HFF-Myc (cell line): ENCODE results near the gene HPN.
"Not testable (repeated sequence)": the region's sequence is repeated elsewhere in the genome, so short reads cannot be mapped to it uniquely, and the experiment has no call there.

Experiments used
- DNase-seq: peaks from one replicate; pipeline ENCODE4 v3.0.0-alpha.2; 2011; ENCODE audit warnings: low read depth; ENCODE audit errors: extremely low read depth
- H3K4me3 ChIP-seq: replicated peaks from 2 replicates; pipeline ENCODE4 v1.5.1; 2011; ENCODE audit warnings: low read depth, mild to moderate bottlenecking, control low read depth, low read length
- TF ChIP-seq, protein P1 (sequence below): IDR thresholded peaks from 2 replicates; pipeline ENCODE4 v1.5.1; 2012; ENCODE audit warnings: mild to moderate bottlenecking, low read depth, low read length, control low read depth; ENCODE audit errors: missing control alignments

Gene HPN

DNA sequence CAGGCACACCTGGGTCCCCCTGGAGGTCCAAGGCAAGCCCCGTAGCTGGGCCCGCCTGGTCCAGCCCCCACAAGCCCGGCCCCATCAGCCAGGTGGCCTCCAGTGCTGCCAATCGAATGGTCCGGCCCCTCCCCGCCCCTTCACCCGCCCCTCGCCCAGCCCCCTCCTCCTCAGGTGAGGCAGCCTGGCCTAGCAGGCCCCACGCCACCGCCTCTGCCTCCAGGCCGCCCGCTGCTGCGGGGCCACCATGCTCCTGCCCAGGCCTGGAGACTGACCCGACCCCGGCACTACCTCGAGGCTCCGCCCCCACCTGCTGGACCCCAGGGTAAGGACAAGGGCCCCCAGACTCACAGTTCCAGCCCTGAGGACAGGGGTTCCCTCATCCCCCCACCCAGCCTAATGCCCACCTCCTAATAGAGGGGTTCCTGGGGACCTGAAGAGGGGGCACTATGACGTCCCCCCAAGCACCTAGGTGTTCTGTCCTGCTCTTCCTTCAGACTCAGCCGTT lies at the start of gene HPN:
Gene HPN (plus strand): TSS at position 174 of the 508 bp plus-strand sequence. CDS start 786 bp downstream, outside the sequence.
- no peak for DNase-seq
- H3K4me3 ChIP-seq: no peak within 1 kb of the TSS
- TF ChIP-seq, protein P1, sequence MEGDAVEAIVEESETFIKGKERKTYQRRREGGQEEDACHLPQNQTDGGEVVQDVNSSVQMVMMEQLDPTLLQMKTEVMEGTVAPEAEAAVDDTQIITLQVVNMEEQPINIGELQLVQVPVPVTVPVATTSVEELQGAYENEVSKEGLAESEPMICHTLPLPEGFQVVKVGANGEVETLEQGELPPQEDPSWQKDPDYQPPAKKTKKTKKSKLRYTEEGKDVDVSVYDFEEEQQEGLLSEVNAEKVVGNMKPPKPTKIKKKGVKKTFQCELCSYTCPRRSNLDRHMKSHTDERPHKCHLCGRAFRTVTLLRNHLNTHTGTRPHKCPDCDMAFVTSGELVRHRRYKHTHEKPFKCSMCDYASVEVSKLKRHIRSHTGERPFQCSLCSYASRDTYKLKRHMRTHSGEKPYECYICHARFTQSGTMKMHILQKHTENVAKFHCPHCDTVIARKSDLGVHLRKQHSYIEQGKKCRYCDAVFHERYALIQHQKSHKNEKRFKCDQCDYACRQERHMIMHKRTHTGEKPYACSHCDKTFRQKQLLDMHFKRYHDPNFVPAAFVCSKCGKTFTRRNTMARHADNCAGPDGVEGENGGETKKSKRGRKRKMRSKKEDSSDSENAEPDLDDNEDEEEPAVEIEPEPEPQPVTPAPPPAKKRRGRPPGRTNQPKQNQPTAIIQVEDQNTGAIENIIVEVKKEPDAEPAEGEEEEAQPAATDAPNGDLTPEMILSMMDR: no peak

DNA sequence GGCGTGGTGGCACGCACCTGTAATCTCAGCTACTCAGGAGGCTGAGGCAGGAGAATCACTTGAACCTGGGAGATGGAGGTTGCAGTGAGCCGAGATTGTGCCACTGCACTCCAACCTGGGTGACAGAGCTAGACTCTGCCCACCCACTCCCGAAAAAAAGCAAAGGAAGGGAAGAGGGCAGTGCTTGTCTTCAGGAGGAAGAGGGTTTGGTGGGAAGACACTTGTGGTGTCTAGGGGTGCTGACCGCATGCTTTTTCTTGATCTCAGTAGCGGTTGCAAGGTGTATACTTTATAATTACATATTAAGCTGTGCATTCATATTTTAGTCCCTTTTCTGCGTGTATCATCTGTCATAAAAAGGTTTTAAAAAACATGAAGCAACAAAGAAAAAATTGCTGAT lies 48.9 kb upstream of the HPN start:
- H3K4me3 ChIP-seq, DNase-seq: not testable (repeated sequence)

DNA sequence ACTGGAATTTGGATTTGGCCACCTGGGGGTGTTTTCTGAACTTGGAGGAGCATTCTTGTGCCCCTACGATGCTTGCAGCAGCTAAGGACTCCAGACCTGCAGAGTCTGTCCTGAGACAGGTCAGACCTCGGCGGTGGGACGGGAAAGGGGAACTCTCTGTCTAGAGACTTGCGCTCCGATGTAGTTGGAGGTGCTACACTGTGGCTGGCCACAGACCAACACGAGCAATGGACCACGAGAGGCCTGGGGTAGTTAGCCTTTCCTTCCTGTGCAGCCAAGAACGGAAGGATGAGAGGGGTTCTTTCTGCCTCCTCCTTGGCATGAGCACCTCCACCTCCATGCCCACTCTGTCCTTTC lies 47.3 kb upstream of the HPN start:
- no peak for DNase-seq
- TF ChIP-seq, protein P1: no peak
- H3K4me3 ChIP-seq: no peak overlapping the region

DNA sequence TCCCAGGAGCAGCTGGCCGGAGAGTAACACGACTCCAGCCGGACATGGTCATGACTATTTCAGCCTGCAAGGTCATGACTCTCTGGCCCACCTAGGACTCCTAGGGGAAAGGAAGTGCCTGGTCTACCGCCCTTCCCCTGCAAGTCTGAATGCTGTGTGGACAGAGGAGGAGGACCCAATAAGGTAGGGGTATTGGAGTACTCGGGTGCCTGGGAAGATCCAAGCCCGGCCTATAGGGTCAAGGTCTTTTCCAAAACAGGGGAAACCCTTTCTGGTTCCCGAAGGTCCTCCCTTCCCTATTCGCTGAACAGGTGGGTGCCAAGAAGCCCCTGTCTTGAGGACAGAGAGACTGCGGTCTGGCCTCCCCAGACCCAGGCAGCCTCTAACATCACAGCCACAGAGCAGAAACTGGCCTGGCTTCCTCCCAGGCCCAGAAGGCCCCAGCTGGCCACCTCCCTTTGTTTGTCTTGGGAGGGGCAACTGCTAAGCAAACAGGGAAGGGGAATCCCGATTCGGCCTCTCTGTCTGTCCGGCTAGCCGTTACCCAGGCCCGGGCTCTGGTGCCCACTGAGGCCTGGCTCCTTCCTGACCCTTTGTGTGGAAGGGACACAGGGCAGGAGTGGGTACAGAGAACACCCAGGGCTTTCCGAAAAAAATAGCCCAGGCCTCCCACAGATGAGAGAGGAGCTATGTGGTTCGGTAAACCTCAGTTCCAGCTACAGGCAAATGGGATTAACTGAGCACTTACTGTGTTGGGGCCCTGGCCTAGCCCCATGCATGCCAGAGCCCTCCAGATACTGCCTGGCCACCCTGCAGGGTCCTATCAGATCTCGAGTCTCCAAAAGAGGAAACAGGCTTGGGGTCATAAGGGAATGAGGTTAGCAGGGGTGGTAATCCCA lies 46.6 kb upstream of the HPN start:
- TF ChIP-seq, protein P1: no peak
- no peak for DNase-seq
- H3K4me3 ChIP-seq: no peak overlapping the region

DNA sequence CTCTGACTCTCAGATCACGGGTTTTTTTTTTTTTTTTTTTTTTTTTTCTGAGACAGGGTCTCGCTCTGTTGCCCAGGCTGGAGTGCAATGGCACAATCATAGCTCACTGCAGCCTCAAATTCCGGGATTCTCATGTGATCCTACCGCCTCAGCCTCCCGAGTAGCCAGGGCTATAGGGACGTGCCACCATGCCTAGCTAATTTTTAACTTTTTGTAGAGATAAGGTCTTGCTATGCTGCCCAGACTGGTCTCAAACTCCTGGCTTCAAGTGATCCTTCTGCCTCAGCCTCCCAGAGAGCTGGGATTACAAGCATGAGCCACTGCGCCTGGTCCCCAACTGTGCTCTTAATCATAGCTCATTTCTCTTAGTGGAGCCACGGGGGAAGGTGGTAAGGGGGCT lies 46.0 kb upstream of the HPN start:
- TF ChIP-seq, protein P1: no peak
- DNase-seq: no peak
- no peak overlapping the region for H3K4me3 ChIP-seq

DNA sequence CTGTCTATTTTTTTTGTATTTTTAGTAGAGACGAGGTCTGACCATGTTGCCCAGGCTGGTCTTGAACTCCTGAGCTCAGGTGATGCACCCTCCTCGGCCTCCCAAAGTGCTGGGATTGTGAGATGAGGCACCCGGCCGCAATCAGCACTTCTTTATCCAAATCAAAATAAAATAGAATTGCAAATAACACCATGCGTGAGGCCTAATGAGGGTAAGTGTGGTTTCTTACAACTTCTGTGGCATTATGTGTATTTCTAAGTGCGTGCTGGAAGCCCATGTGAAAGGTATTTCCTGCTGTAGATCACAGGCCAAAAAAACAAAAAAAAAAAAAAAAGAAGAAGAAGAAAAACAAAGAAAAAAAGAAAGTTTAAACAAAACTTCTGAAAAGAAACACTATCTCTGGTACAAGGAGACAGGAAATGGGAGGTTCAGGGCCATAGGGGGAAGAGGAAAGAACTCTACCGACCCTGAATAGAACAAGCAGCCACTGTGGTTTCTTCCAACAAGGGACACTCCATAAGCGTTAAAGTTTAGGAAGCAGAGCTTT lies 44.4 kb upstream of the HPN start:
- no peak overlapping the region for H3K4me3 ChIP-seq
- DNase-seq: no peak
- TF ChIP-seq, protein P1: no peak

DNA sequence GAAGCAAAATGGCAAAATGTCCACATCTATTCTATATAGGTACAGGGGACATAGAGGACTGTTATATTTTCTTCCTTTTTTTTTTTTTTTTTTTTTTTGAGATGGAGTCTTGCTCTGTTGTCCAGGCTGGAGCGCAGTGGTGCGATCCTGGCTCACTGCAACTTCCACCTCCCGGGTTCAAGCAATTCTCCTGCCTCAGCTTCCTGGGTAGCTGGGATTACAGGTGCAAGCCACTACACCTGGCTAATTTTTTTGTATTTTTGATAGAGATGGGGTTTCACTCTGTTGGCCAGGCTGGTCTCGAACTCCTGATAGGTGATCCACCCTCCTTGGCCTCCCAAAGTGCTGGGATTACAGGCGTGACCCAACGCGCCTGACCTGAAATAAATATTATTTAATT lies 43.3 kb upstream of the HPN start:
- not testable (repeated sequence) for DNase-seq, H3K4me3 ChIP-seq
